HCT116 (cell line): ENCODE results near the gene PRSS27. TPM values are rescaled to one million over a fixed set of nuclear protein-coding genes. Genes with fewer than 3 reads are reported as not detected.

Source experiments
- ATAC-seq: fragments of 200-7000 bp; cut with Tn5 transposase; 2 replicates; pipeline ENCODE4 v1.9.1; 2020; ENCODE audit warnings: mild to moderate bottlenecking, moderate library complexity
- BruUV-seq: library from RNA; stranded (reverse); fragments of 400-500 nt; replicated peaks from 2 replicates; lab custom pipeline; 2021; lab: Mats Ljungman, UMichigan
- CTCF ChIA-PET: fragments of 300-600 bp; sonication (Branson Sonifier 250); formaldehyde crosslinking; loops from one replicate; lab custom pipeline; 2021; ENCODE audit warnings: antibody characterized with exemption; lab: Charles Lee
- POLR2A ChIA-PET: fragments of 300-600, 350-600 bp; sonication (Branson Sonifier 250); formaldehyde crosslinking; loops from one replicate; lab custom pipeline; 2021; ENCODE audit warnings: antibody characterized with exemption; lab: Charles Lee
- RAD21 ChIA-PET, 2 experiments: fragments of 300-600 bp; sonication (Branson Sonifier 250); formaldehyde crosslinking; loops; one replicate each; lab custom pipeline; 2023; ENCODE audit warnings: low total read pairs in 2 of 2; ENCODE audit not compliant: uncharacterized antibody in 2 of 2, unreplicated experiment in 2 of 2, low non-redundant PET in 1 of 2; lab: Charles Lee
- DNase-seq: peaks from one replicate; pipeline ENCODE4 v3.0.0-alpha.2; 2010; ENCODE audit warnings: low read depth, low spot score
- H2AFZ ChIP-seq: fragments of 200-600 bp; shearing (Covaris generic), sonication (generic); 2 replicates; pipeline ENCODE4 v1.6.1; 2017; ENCODE audit warnings: low read depth, mixed run types, mixed read lengths, antibody characterized with exemption, low read length; ENCODE audit not compliant: poor library complexity, severe bottlenecking
- H3K27ac ChIP-seq: 2 replicates; pipeline ENCODE4 v1.5.1; 2012; ENCODE audit warnings: low read depth, low read length
- H3K27me3 ChIP-seq: fragments of 200-600 bp; sonication (generic); 2 replicates; pipeline ENCODE4 v1.6.1; 2016; ENCODE audit warnings: mixed run types, low read length, mixed read lengths; ENCODE audit not compliant: insufficient read depth
- H3K36me3 ChIP-seq, 2 experiments: fragments of 200-500 bp in 1 of 2; fragments of 200-600 bp in 1 of 2; sonication (Bioruptor generic) in 1 of 2; sonication (generic) in 1 of 2; 2 replicates each; pipeline versions ENCODE4 v1.5.1 to v1.6.1; 2014 to 2016; ENCODE audit warnings: low read length in 2 of 2, inconsistent platforms in 1 of 2, mixed read lengths in 1 of 2, mixed run types in 1 of 2; ENCODE audit not compliant: insufficient read depth in 2 of 2, control insufficient read depth in 1 of 2
- H3K4me1 ChIP-seq, 2 experiments: fragments of 200-600 bp in 1 of 2; sonication (generic) in 1 of 2; 2 replicates each; pipeline versions ENCODE4 v1.5.1 to v1.6.1; 2012 to 2017; ENCODE audit warnings: low read length in 2 of 2, inconsistent platforms in 1 of 2, mild to moderate bottlenecking in 1 of 2, mixed read lengths in 1 of 2, mixed run types in 1 of 2, moderate library complexity in 1 of 2; ENCODE audit not compliant: insufficient read depth in 2 of 2, control insufficient read depth in 1 of 2
- H3K4me2 ChIP-seq: fragments of 200-600 bp; sonication (generic); 2 replicates; pipeline ENCODE4 v1.6.1; 2017; ENCODE audit warnings: mixed run types, low read length, mixed read lengths
- H3K4me3 ChIP-seq, 2 experiments: fragments of 200-600 bp in 1 of 2; sonication (generic) in 1 of 2; replicated peaks in 1 of 2; 2 replicates each; pipeline ENCODE4 v1.5.1; 2011 to 2016; ENCODE audit warnings: low read length in 2 of 2, control low read depth in 1 of 2, low read depth in 1 of 2, mild to moderate bottlenecking in 1 of 2, mixed read lengths in 1 of 2, mixed run types in 1 of 2
- H3K79me2 ChIP-seq: fragments of 200-600 bp; sonication (generic); 2 replicates; pipeline ENCODE4 v1.6.1; 2017; ENCODE audit warnings: mild to moderate bottlenecking, mixed run types, low read length, moderate library complexity, mixed read lengths; ENCODE audit not compliant: insufficient read depth
- H3K9ac ChIP-seq: fragments of 200-600 bp; sonication (generic); 2 replicates; pipeline ENCODE4 v1.6.1; 2016; ENCODE audit warnings: low read length, mixed read lengths
- H3K9me2 ChIP-seq: fragments of 200-600 bp; sonication (generic), shearing (Covaris generic); 2 replicates; pipeline ENCODE4 v1.6.1; 2017; ENCODE audit warnings: mixed run types, mild to moderate bottlenecking, moderate library complexity; ENCODE audit not compliant: insufficient read depth
- H3K9me3 ChIP-seq, 2 experiments: fragments of 200-500 bp in 1 of 2; fragments of 200-600 bp in 1 of 2; sonication (Bioruptor generic) in 1 of 2; sonication (generic) in 1 of 2; 2 replicates each; pipeline ENCODE4 v1.6.1; 2014 to 2017; ENCODE audit warnings: low read length in 2 of 2, mixed read lengths in 2 of 2, inconsistent platforms in 1 of 2, low read depth in 1 of 2, mild to moderate bottlenecking in 1 of 2, mixed run types in 1 of 2, moderate library complexity in 1 of 2; ENCODE audit not compliant: control insufficient read depth in 1 of 2, insufficient read depth in 1 of 2
- H4K20me1 ChIP-seq: fragments of 200-600 bp; sonication (generic), shearing (Covaris generic); 2 replicates; pipeline ENCODE4 v1.6.1; 2017; ENCODE audit warnings: mixed run types, mild to moderate bottlenecking, moderate library complexity; ENCODE audit not compliant: insufficient read depth
- CEBPB ChIP-seq: IDR thresholded peaks from 2 replicates; pipeline ENCODE4 v1.6.1; 2012; ENCODE audit warnings: low read depth
- ELF1 ChIP-seq: IDR thresholded peaks from 2 replicates; pipeline ENCODE4 v1.6.1; 2012; ENCODE audit warnings: low read depth, borderline replicate concordance
- EZH2 ChIP-seq: fragments of 200-600 bp; sonication (generic); IDR thresholded peaks from 2 replicates; pipeline ENCODE4 v1.6.1; 2017; ENCODE audit warnings: antibody characterized with exemption, mixed run types
- MAX ChIP-seq: IDR thresholded peaks from 2 replicates; pipeline ENCODE4 v1.6.1; 2012
- POLR2A ChIP-seq: IDR thresholded peaks from 2 replicates; pipeline ENCODE4 v1.7.0; 2011; ENCODE audit warnings: borderline replicate concordance; ENCODE audit not compliant: insufficient read depth, insufficient read length; ENCODE audit errors: extremely low read depth
- POLR2AphosphoS5 ChIP-seq: IDR thresholded peaks from 2 replicates; pipeline ENCODE4 v1.6.1; 2011; ENCODE audit warnings: mild to moderate bottlenecking, low read depth, low read length, moderate library complexity
- RAD21 ChIP-seq: IDR thresholded peaks from 2 replicates; pipeline ENCODE4 v1.6.1; 2012; ENCODE audit warnings: low read depth, mild to moderate bottlenecking
- REST ChIP-seq: IDR thresholded peaks from 2 replicates; pipeline ENCODE4 v1.6.1; 2012; ENCODE audit warnings: low read depth
- SIN3A ChIP-seq: IDR thresholded peaks from 2 replicates; pipeline ENCODE4 v1.6.1; 2012; ENCODE audit warnings: low read depth
- SP1 ChIP-seq: IDR thresholded peaks from 2 replicates; pipeline ENCODE4 v1.6.1; 2012; ENCODE audit warnings: low read depth
- SRF ChIP-seq: IDR thresholded peaks from 2 replicates; pipeline ENCODE4 v1.6.1; 2012; ENCODE audit warnings: low read depth
- TCF7L2 ChIP-seq: IDR thresholded peaks from 2 replicates; pipeline ENCODE4 v1.7.0; 2011; ENCODE audit warnings: borderline replicate concordance, inconsistent platforms; ENCODE audit not compliant: insufficient read depth, insufficient read length; ENCODE audit errors: extremely low read depth
- YY1 ChIP-seq: IDR thresholded peaks from 2 replicates; pipeline ENCODE4 v1.6.1; 2011; ENCODE audit warnings: low read length, low read depth, moderate library complexity, mild to moderate bottlenecking; ENCODE audit not compliant: insufficient replicate concordance; ENCODE audit errors: extremely low read depth
- ZBTB33 ChIP-seq: IDR thresholded peaks from 2 replicates; pipeline ENCODE4 v1.6.1; 2011; ENCODE audit warnings: mild to moderate bottlenecking, low read length, moderate library complexity; ENCODE audit not compliant: insufficient replicate concordance; ENCODE audit errors: extremely low read depth
- ZFX ChIP-seq: fragments of 450-650 bp; IDR thresholded peaks from 2 replicates; pipeline ENCODE4 v1.6.1; 2017
- intact Hi-C: fragments of 100-400 bp; cut with micrococcal nuclease; formaldehyde crosslinking; loops from 2 replicates; pipeline ENCODE4 v1.10.0; 2022
- total RNA-seq: library from RNA; stranded (reverse); gene quantifications from one replicate; pipeline ENCODE4 v1.2.1, GENCODE V29; 2021; ENCODE audit not compliant: unreplicated experiment

PRSS27 gene
- total RNA-seq, 1 experiment from 2014 or later: 3.3 TPM

GRCh38 chr16:2663553-2664546 lies 56.2 kb downstream of the PRSS27 start:
- POLR2A ChIA-PET: no interaction called here
- H3K4me2 ChIP-seq: no peak overlapping the region

More at GRCh38 chr16:2663553-2664546, 56.2 kb downstream of the PRSS27 start:
- intact Hi-C loops: no loop called here
- no peaks in the 10 kb centered on the region for H3K9me2 ChIP-seq
- no TSS peak for BruUV-seq
- no peaks in the 10 kb centered on the region for H3K4me1 ChIP-seq
- no peak overlapping the region for H3K9ac ChIP-seq
- CTCF ChIA-PET: no interaction called here
- H3K79me2 ChIP-seq: no peaks in the 10 kb centered on the region
- H3K9me3 ChIP-seq: no peaks in the 10 kb centered on the region
- no peak for DNase-seq
- H3K36me3 ChIP-seq: no peaks in the 10 kb centered on the region
- ATAC-seq: no peak
- H2AFZ ChIP-seq: no peak overlapping the region
- no peak overlapping the region for H3K4me3 ChIP-seq
- RAD21 ChIA-PET: no interaction called here
- no peak overlapping the region for H3K27ac ChIP-seq
- H3K27me3 ChIP-seq: no peaks in the 10 kb centered on the region
- H4K20me1 ChIP-seq: no peaks in the 10 kb centered on the region
- TF ChIP-seq CEBPB (no peak), RAD21 (no peak), EZH2 (no peak), TCF7L2 (no peak), REST (no peak), SIN3A (no peak), ZBTB33 (no peak), ELF1 (no peak), SP1 (no peak), POLR2A (no peak), MAX (no peak), SRF (no peak), ZFX (no peak), YY1 (no peak), POLR2AphosphoS5 (no peak)
